HG03558 (cell line): Measurements from ENCODE around the gene ACER3.
"Not testable (repeated sequence)": the region's sequence is repeated elsewhere in the genome, so short reads cannot be mapped to it uniquely, and the experiment has no call there.

Source experiments
- ATAC-seq: cut with Tn5 transposase; IDR thresholded peaks from one replicate; pipeline ENCODE4 v1.9.1; 2021; ENCODE audit warnings: moderate number of reproducible peaks; ENCODE audit not compliant: unreplicated experiment; ENCODE audit errors: extremely low read depth

ACER3 gene

DNA sequence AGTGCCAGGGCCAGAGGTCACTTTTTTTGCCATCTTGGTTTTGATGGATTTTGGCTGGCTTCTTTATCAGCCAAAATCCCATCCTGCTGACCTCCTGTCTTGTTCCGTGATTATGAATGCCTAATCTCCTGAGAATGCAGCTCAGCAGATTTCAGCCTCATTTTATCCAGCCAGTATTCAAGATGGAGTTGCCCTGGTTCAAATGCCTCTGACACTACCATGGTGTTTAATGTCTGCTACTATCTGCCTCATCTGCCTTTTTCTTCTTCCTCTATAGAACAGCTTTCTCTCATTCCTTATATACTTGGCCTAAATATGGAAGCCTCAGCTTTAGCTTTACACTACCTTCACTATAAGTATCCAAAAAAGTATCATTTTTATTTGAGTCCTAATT lies 50.7 kb downstream of the ACER3 start:
- no peak for ATAC-seq

DNA sequence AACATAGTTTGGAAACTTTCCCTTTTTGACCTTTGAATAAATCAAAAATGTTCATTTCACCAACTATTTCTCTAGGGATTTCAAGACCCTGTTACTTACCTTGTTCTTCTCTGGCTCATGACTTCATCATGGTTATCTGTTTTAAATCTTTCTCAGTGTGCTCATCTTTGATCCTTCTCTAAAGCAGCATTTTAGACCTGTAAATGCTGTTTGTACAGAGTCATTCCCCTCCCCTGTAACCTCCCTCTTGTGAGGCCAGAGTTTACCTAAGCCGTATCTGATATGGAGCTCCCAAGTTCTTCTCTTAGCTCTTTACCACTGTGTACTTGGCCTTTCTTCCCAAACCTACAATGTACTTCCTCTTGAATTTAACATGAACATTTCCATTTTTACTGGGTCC lies 56.0 kb downstream of the ACER3 start:
- no peak for ATAC-seq

DNA sequence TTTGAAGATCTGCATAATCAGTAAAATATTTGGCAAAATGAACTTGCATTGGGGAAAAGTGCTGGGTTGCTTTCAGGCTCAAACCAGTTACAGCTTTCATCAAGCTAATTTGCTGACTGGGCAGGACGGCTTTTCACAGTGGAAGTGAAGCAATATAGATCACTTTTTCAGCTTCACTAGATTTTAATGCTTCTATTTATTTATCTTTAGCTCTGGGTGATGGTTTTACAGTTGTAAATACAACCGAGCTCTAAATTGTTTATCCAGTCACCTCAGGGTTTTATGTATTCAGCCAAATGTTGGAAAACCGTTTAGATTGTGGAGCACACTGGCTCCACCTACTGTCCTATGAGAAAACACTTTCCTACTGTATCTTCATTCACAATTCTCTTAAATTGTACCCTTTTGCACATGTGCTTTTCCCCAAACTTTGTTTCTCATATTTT lies 58.2 kb downstream of the ACER3 start:
- ATAC-seq: no peak

DNA sequence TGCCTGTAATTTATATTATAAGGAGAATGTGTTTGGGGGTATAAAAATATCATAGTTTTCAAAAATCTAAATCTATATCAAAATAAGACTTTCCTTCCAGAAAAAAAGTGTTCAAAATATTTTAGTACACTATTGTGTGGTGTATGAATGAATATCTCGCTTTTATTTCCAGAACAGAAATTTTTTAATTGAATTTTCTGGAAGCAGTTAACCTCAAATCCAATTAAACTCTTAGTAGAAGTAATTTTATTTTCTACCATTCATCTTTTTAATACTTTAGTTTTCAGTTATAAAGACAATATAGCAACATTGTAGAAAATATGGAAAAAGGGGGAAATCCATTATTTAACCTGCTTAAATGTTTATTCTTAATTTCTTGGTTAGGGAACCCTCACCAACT lies 58.7 kb downstream of the ACER3 start:
- no peak for ATAC-seq

DNA sequence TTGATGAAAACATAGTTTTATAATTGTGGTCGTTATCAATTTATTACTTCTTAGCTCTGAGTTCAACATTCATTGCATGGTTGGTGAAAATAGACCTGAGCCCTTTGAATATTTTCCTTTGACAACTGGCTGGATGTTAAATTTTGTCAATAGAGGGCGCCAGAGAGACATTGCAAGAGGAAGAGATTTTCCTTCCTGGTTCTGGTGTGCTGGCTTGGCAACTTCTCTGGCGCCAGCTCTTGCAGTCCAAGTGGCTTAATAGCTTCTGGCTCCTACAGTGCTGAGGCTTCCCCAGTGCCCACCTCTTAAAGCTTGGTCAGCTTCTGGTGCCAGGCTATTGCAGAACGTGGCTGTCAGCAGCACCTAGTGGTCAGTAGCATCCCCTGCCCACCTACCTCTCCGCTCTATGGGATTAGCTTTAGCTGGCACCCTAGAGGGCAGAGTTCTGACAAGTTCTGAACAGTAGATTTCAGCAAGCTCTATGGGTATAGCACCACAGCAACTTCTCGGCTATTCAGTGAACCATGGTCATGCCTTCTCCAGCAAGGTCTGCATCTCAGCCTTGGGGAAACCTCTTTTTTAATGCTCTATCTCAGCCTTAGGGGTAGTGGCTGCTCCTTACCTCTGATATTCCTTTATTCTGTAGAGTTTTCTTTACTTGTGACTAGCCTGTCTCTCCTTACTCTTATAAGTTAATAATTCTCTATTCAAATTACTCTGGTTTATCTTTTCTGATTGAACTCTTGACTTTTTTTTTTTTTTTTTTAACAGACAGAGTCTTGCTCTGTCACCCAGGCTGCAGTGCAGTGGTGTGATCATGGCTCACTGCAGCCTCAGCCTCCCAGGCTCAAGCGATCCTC lies 59.4 kb downstream of the ACER3 start:
- ATAC-seq: no peak

DNA sequence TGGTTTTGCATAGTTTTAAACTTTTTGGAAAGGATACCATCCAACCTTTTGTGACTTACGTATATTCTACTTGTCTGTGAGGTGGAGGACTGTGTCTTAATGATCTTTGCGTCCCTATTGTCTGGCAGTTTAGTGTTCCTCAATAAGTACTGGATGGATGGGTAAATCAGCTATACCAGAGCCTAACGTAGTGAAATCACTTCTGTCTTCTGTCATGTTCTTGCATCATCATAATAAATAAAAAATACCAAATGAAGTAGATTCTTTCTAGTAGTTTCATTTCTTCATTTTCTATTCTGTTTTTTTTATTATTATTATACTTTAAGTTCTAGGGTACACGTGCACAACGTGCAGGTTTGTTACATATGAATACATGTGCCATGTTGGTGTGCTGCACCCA lies 66.4 kb downstream of the ACER3 start:
- no peak for ATAC-seq

DNA sequence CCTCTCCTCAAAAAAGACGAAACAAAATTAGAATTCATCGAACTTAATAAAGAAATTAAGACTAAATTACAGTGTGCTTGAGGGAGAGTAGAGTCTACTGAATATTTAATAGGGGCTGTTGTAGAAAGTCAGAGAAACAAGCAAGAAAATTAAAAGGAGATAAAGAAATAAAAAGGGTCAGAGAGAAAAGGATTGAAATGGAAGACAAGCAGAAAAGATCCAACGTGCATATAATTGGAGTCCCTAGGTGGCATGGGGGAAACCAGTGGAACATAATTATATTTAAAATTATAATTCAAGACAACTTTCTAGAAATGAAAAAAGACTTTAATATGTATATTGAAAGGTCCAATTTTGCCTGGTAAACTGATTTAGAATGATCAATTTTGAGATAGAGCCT lies 74.3 kb downstream of the ACER3 start:
- ATAC-seq: no peak

DNA sequence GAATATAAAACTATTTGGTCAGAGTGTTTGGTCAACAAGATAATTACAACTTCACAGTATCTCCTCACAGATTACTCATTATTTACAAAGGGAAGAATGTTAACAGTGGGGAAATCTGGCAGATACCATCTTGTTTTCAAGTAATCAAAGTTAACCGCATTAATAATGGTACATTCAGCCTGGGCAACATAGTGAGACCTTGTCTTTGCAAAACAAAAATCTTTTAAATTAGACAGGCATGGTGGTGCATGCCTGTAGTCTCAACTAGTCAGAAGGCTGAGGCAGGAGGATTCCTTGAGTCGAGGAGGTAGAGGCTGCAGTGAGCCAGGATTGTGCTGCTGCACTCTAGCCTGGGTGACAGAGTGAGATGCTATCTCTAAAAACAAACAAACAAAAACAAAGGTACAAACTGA lies 78.5 kb downstream of the ACER3 start:
- ATAC-seq: no peak

DNA sequence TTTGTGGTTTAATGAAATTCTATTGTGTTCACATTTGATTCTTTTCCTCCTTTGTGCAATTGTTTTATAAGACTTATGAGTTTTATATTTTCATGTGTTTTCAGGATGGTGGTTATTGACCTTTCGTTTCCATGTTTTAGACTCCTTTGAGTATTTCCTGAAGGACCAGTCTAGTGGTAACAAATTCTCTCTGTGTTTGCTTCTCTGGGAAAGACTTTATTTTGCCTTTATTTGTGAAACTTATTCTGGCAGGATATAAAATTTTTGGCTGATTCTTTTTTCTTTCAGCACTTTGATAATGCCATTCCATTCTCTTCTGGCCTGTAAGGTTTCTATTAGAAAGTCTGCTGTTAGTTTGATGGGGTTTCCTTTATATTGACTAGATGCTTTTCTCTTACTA lies 83.5 kb downstream of the ACER3 start:
- no peak for ATAC-seq

DNA sequence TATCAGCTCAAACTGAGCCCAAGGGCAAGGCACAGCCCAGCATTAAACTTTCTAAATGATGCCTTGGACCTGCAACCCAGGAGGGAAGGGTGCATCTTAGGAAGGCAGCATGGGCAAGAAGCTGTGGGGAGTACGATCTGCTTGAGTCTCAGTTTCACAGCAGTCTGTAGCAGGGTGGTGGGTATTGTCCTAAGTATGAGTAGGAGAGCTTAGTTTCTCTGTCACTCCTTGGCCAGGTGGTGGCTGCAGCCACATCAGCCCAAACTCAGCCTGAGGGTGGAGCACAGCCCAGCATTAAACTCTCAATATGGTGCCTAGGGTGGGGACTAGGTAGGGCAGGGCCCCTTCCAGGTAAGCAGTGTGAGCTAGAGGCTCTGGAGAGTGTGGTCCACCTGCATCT lies 85.5 kb downstream of the ACER3 start:
- ATAC-seq: no peak

DNA sequence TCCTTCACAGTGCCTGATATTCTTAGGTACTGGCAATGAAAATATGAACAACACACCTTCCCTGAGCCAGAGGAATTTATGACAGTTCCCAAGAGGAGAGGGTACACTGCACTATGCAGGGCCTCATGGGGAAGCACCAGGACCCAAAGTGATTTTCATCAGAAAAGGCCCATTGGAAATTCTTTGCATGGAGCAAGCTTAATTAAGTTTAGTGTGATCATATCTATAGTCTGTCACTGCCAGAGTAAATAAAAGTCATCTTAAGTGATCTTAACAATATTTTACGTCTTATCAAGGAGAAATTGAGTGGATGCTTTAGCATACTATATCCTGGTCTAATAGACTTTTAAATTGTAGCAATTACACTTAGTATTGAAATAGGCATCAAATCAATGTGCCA lies 86.5 kb downstream of the ACER3 start:
- ATAC-seq: no peak

DNA sequence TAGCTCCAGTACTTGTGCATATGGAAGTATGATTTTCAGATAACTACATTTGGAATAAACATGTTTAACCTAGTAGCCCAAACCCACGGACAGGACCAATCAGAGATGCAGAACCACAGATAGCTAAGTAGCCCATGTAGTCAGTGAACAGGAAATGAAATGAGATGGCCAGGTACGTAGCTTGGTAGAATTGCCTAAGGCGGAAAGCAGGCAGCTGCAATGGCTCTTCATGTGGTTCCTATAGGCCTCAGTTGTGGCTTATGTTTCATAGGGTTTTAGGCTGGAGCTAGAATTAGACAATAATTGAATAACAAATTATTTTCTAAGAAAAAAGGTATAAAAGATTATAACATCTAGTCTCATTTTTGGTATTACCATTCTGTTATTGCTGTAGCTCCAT lies 87.1 kb downstream of the ACER3 start:
- ATAC-seq: no peak

DNA sequence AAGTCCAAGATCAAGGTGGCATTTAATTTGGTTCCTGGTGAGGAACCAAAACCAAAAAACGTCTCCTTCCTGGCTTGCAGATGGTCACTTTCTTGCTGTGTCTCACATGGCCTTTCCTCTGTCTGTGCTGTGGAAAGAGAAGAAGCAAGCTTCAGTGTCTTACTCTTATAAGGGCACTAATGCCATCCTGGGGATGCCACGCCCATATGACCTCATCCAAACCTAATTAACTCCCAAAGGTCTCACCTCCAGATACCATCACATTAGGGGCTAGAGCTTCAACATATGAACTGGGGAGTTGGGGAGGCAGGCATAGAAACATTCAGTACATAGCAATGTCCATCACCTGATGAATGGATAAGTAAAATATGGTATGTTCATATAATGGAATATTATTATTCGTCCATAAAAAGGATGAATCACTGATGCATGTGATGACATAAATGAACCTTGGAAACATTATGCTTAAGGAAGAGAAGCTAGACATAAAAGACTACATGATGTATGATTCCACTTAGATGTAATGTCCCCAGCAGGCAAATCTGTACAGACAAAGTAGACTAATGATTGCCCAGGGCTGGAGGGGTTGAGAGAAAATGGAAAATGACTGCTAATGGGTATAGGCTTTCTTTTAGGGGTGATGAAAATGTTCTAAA lies 94.9 kb downstream of the ACER3 start:
- ATAC-seq: no peak

DNA sequence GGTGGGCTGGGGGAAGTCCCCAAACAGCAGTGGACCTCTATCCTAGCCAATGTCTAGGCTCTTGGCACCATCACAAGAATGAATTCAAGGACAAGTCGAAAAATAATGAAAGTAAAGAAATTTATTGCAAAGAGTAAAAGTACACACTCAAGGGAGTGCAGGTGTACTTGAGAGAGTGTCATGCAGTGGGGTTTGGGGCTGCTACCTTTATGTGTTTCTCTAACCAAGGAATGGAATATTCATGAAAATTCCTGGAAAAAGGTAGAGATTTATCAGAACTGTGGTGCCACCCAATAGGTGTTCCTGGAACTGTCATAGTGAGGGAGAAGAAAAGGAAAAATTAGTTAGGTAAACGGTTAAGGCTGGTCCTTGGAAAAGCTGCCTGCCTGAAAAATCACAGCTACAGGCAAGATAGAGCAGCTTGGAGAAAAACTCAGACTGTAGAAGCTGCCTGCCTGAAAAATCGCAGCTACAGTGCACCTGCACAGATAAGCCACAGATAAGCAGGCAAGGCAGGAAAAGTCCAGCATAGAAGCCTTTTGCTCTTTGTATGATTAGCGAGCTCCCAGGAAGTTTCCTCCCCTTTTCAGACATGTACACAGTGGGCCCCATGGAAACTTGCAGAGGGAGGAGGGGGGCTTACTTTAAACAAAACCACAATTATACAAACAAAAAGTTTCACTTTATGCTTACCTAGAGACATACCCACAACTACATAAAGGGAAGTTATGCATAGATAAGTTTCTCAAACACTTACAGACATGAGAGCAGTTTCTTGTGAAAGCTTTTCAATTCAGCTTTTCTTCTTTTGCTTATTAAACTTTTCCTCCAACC lies 102.1 kb downstream of the ACER3 start:
- ATAC-seq: peak; percentile 68

DNA sequence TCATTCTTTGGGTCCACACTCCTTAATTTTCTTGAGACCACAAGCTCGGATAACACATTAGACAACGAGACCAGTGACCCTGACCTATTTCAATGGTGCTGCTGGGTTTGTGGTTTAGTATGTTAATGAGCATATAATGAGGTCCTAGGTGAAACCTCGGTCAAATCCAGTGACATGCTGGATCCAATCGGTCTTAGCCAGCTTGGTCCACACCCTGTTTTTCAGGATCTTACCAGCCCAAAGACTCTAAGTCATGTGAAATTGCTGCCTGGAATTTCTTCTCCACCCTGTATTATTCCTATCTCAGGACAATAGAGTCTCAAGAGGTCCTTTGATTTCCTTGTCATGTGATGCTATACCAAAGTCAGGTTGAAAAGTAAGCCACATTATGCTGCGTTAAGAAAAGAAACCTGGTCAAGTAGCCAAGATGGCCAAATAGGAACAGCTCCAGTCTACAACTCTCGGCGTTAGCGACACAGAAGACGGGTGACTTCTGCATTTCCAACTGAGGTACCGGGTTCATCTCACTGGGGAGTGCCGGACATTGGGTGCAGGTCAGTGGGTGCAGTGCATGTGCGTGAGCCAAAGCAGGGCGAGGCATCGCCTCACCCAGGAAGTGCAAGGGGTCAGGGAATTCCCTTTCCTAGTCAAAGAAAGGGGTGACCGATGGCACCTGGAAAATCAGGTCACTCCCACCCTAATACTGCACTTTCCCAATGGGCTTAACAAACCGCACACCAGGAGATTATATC lies 102.9 kb downstream of the ACER3 start:
- not testable (repeated sequence) for ATAC-seq

DNA sequence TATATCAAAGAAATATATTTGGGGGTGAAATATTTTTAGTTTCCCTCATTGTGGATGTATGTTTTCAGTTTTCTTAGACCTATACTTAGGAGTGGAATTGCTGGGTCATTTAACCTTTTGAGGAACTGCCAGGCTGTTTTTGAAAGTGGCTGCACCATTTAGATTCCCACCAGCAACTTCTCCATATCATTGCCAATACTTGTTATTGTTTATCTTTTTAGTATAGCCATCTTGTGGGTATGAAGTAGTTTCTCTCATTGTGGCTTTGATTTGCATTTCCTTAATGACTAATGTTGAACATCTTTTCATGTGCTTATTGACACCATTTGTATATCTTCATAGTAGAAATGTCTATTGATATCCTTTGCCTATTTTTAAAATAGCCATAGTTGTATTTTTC lies 111.3 kb downstream of the ACER3 start:
- ATAC-seq: no peak

DNA sequence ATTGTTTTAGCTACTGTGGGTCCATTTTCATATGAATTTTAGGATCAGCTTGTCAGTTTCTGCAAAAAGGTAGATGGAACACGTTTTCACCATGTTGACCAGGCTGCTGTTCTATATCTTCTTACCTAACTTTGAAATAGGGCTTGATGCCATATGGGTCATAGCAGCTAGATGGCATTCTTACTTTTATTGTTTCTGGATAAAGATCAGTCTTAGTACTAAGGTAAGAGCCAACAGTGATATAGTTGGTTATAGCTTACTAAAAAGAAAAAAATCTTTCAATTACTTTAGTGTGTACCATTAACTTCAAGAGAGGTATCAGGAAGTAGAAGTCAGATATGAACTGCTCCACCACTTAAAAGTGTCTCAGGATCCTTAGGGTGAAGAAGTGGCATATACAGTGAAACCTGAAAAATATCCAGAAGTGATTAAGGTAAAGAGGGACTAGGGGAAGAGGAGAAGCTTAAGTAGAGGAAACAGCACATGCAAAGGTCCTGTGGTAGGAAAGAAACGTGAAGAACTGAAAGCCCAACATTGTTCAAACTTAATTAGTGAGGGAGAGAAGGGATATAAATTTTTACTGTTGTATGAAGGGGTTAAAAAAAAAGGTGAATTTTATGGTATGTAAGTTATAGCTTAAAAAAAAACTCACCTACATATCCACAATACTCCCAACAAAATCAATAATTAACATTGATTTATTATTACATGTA lies 113.6 kb downstream of the ACER3 start:
- no peak for ATAC-seq

DNA sequence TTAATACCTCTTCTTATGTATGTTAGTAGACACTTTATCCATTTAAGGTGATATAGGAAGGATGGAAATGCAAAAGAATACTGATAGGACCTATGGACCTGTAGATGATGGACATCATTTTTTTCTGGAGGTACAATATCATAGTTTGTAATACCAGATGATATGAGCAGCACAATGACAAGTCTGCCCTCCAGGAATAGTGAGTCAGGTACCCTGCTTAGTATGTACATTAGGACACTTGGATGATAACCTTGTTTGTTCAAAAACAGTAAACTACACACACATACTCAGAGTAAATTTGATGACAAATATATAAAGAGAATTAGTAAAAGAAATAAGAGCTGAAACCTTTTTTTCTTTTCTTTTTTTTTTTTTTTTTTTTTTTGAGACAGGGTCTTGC lies 114.8 kb downstream of the ACER3 start:
- no peak for ATAC-seq

DNA sequence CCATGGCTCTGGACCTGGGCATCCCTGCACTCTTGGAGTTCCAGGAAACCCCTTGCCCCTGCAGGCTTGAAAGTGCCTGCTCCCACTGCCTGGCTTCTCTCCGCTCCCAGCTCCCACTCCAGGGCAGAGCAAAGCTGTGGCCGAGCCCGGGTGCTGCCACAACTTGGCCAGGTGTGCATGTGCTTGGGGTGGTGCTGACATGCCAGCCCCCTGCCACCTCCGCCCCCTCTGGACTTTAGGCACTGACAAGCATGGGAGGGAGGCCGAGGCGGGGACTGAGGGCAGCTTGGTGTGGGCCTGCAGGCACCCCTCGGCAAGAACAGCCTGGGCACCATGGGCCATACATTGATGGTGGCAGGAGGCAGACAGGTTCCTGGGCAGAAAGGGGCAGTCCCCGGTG lies 117.1 kb downstream of the ACER3 start:
- ATAC-seq: no peak

DNA sequence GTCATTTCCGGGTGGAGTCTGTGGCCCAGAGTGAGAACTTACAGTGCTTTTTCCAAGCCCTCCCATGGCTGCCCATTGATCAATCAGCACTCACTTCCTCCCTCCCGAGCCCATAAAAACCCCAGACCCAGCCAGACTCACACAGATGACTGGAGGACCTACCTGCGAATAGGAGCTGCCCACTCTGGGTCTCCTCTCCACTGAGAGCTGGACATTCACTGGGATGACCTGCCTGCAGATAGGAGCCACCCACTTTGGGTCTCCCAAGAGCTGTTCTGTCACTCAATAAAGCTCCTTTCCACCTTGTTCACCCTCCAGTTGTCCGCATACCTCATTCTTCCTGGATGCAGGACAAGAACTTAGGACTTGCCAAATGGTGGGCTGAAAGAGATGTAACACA lies 117.5 kb downstream of the ACER3 start:
- ATAC-seq: no peak
